Endodermal cell (in vitro differentiated cells): Measurements from ENCODE around the gene FBXW7. TPM values are rescaled to one million over a fixed set of nuclear protein-coding genes. Genes with fewer than 3 reads are reported as not detected.

Source experiments
- DNase-seq: peaks from one replicate; pipeline ENCODE4 v3.0.0-alpha.2; 2017
- H3K27ac ChIP-seq: 2 replicates; pipeline ENCODE4 v1.5.1; 2013; ENCODE audit warnings: mild to moderate bottlenecking, low read depth, low read length, moderate library complexity
- H3K27me3 ChIP-seq: 2 replicates; pipeline ENCODE4 v1.6.1; 2013; ENCODE audit warnings: mild to moderate bottlenecking, low read length, moderate library complexity; ENCODE audit not compliant: insufficient read depth, control insufficient read depth, poor library complexity, severe bottlenecking
- H3K36me3 ChIP-seq: 2 replicates; pipeline ENCODE4 v1.7.0; 2013; ENCODE audit warnings: mild to moderate bottlenecking, low read length, moderate library complexity; ENCODE audit not compliant: control insufficient read depth, insufficient read depth
- H3K4me1 ChIP-seq: one replicate; pipeline ENCODE4 v1.7.0; 2013; ENCODE audit warnings: low read length; ENCODE audit not compliant: control insufficient read depth, insufficient read depth
- H3K4me3 ChIP-seq: 2 replicates; pipeline ENCODE4 v1.5.1; 2013; ENCODE audit warnings: mild to moderate bottlenecking, low read length, moderate library complexity
- H3K9ac ChIP-seq: 2 replicates; pipeline ENCODE4 v1.6.1; 2013; ENCODE audit warnings: mild to moderate bottlenecking, low read length, moderate library complexity; ENCODE audit not compliant: poor library complexity, severe bottlenecking; ENCODE audit errors: extremely low read depth
- H3K9me3 ChIP-seq: 2 replicates; pipeline ENCODE4 v1.6.1; 2013; ENCODE audit warnings: mild to moderate bottlenecking, low read length, moderate library complexity; ENCODE audit not compliant: control insufficient read depth
- H3K27ac Mint-ChIP-seq: 2 replicates; pipeline ENCODE4 v1.8.0; 2020; ENCODE audit warnings: mixed read lengths
- H3K27me3 Mint-ChIP-seq: 2 replicates; pipeline ENCODE4 v1.8.0; 2021; ENCODE audit warnings: mild to moderate bottlenecking, mixed read lengths; ENCODE audit not compliant: insufficient read depth
- H3K36me3 Mint-ChIP-seq: 2 replicates; pipeline ENCODE4 v1.8.0; 2020; ENCODE audit warnings: low read depth, mixed read lengths
- H3K4me1 Mint-ChIP-seq: 2 replicates; pipeline ENCODE4 v1.8.0; 2020; ENCODE audit warnings: mixed read lengths
- H3K4me3 Mint-ChIP-seq: 2 replicates; pipeline ENCODE4 v1.8.0; 2020; ENCODE audit warnings: mild to moderate bottlenecking, moderate library complexity, mixed read lengths
- H3K9me3 Mint-ChIP-seq: 2 replicates; pipeline ENCODE4 v1.8.0; 2020; ENCODE audit warnings: mild to moderate bottlenecking, mixed read lengths
- CTCF ChIP-seq: fragments of 200-600 bp; sonication (generic); conservative IDR thresholded peaks from 2 replicates; pipeline ENCODE4 v1.5.0; 2021; ENCODE audit warnings: antibody characterized with exemption, mild to moderate bottlenecking
- WGBS, 2 experiments: methylation state at CpG; one replicate each; pipeline versions ENCODE4 v1.1.5 to v1.1.7; 2013; ENCODE audit warnings: missing lambda C conversion rate in 2 of 2, mixed read lengths in 1 of 2; ENCODE audit not compliant: insufficient coverage in 1 of 2, insufficient read length in 1 of 2; 5-methylcytosine and 5-hydroxymethylcytosine counted together
- total RNA-seq, 2 donors: library from RNA; stranded (reverse); fragmentation: NEBNext Ultra II Directional in 1 of 2; extraction: Animal tissue kit (Norgen Biotek cat#: 25700) in 1 of 2; gene quantifications; 2 replicates in 1 of 2; 3 replicates in 1 of 2; pipeline ENCODE4 v1.2.1, GENCODE V29; 2021

FBXW7 gene
- total RNA-seq, 2 donors from 2014 or later = 34.3 to 34.4 TPM

GRCh38 chr4:152389359-152389758 lies 146.5 kb downstream of the FBXW7 start:
- Mint-ChIP-seq H3K36me3 (no peaks in the 10 kb centered on the region), H3K4me3 (no peak overlapping the region), H3K9me3 (no peaks in the 10 kb centered on the region), H3K27ac (no peak overlapping the region), H3K4me1 (no peaks in the 10 kb centered on the region), H3K27me3 (no peaks in the 10 kb centered on the region)
- H3K27ac ChIP-seq = no peak overlapping the region
- DNase-seq = no peak
- no peak overlapping the region for H3K9ac ChIP-seq
- no peaks in the 10 kb centered on the region for H3K4me1 ChIP-seq
- H3K36me3 ChIP-seq = no peaks in the 10 kb centered on the region
- H3K4me3 ChIP-seq = no peak overlapping the region
- no peaks in the 10 kb centered on the region for H3K27me3 ChIP-seq
- no peak for TF ChIP-seq CTCF
- WGBS, 2 experiments = 91% methylated on average over 2 of the region's 2 CpGs; no CpG with 5 or more reads in 1 of the 2 experiments
- H3K9me3 ChIP-seq = no peaks in the 10 kb centered on the region

GRCh38 chr4:152385551-152385950 lies 150.3 kb downstream of the FBXW7 start:
- H3K9me3 Mint-ChIP-seq = no peaks in the 10 kb centered on the region
- H3K27ac Mint-ChIP-seq = no peak overlapping the region
- no peak overlapping the region for H3K4me3 Mint-ChIP-seq
- no peak for DNase-seq
- Histone ChIP-seq H3K27ac (no peak overlapping the region), H3K4me1 (no peaks in the 10 kb centered on the region), H3K9ac (no peak overlapping the region), H3K27me3 (no peaks in the 10 kb centered on the region), H3K9me3 (no peaks in the 10 kb centered on the region), H3K4me3 (no peak overlapping the region), H3K36me3 (no peaks in the 10 kb centered on the region)
- H3K27me3 Mint-ChIP-seq = no peaks in the 10 kb centered on the region
- H3K4me1 Mint-ChIP-seq = peaks cover 6% of the 10 kb centered on the region
- peak; percentile 74 for TF ChIP-seq CTCF
- WGBS, 2 experiments = 55% methylated on average over 1 of the region's 1 CpG; no CpG with 5 or more reads in 1 of the 2 experiments
- H3K36me3 Mint-ChIP-seq = no peaks in the 10 kb centered on the region

GRCh38 chr4:152382057-152382785 lies 153.7 kb downstream of the FBXW7 start:
- no peaks in the 10 kb centered on the region for H3K36me3 ChIP-seq
- TF ChIP-seq CTCF = no peak
- H3K4me3 ChIP-seq = no peak overlapping the region
- H3K27ac ChIP-seq = no peak overlapping the region
- no peak for DNase-seq
- Mint-ChIP-seq H3K27ac (no peak overlapping the region), H3K27me3 (no peaks in the 10 kb centered on the region), H3K9me3 (no peaks in the 10 kb centered on the region), H3K4me1 (peaks cover 6% of the 10 kb centered on the region), H3K36me3 (no peaks in the 10 kb centered on the region), H3K4me3 (no peak overlapping the region)
- no peak overlapping the region for H3K9ac ChIP-seq
- WGBS, 2 experiments = 90 to 100% methylated on average over 2 to 3 of the region's 4 CpGs
- no peaks in the 10 kb centered on the region for H3K27me3 ChIP-seq
- no peaks in the 10 kb centered on the region for H3K4me1 ChIP-seq
- H3K9me3 ChIP-seq = no peaks in the 10 kb centered on the region
